H1 (cell line): ENCODE data around the gene PDIA5. TPM values are rescaled to one million over a fixed set of nuclear protein-coding genes. Genes with fewer than 3 reads are reported as not detected.

ENCODE experiments used
- CTCF ChIA-PET: fragments of 300-600 bp; sonication (Branson Sonifier 250); formaldehyde crosslinking; loops from one replicate; lab custom pipeline; 2021; ENCODE audit not compliant: partially characterized antibody; lab: Charles Lee
- POLR2A ChIA-PET: fragments of 300-600 bp; sonication (Branson Sonifier 250); formaldehyde crosslinking; loops from one replicate; lab custom pipeline; 2021; ENCODE audit warnings: inconsistent platforms; ENCODE audit not compliant: partially characterized antibody; lab: Charles Lee
- DNase-seq, 2 experiments: peaks; one replicate each; pipeline versions ENCODE4 v3.0.0 to v3.0.0-alpha.2; 2010 to 2022; ENCODE audit warnings: low spot score in 2 of 2, low read depth in 1 of 2, mixed read lengths in 1 of 2
- FAIRE-seq: peaks from 2 replicates; lab custom pipeline; 2011; peaks lifted over from hg19 to GRCh38; lab: Jason Lieb, UNC
- H2AFZ ChIP-seq: 2 replicates; pipeline ENCODE4 v1.8.1; 2012; ENCODE audit warnings: low read length, inconsistent platforms
- H2AK5ac ChIP-seq: 2 replicates; pipeline ENCODE4 v1.6.1; 2013; ENCODE audit warnings: low read depth, low read length
- H2BK120ac ChIP-seq: replicated peaks from 2 replicates; pipeline ENCODE3; 2013; ENCODE audit warnings: low read depth, low read length, inconsistent platforms
- H2BK12ac ChIP-seq: 2 replicates; pipeline ENCODE4 v1.6.1; 2013; ENCODE audit warnings: low read depth, low read length
- H2BK15ac ChIP-seq: 2 replicates; pipeline ENCODE4 v1.6.1; 2013; ENCODE audit warnings: low read length
- H2BK20ac ChIP-seq: 2 replicates; pipeline ENCODE4 v1.6.1; 2013; ENCODE audit warnings: low read length
- H2BK5ac ChIP-seq: 2 replicates; pipeline ENCODE4 v1.6.1; 2013; ENCODE audit warnings: low read depth, low read length
- H3K14ac ChIP-seq: 2 replicates; pipeline ENCODE4 v1.6.1; 2013; ENCODE audit warnings: inconsistent platforms; ENCODE audit not compliant: insufficient read length
- H3K18ac ChIP-seq: 2 replicates; pipeline ENCODE4 v1.6.1; 2013; ENCODE audit warnings: low read length; ENCODE audit errors: extremely low read depth
- H3K23ac ChIP-seq: 2 replicates; pipeline ENCODE4 v1.6.1; 2013; ENCODE audit warnings: inconsistent platforms; ENCODE audit not compliant: insufficient read length
- H3K23me2 ChIP-seq: 2 replicates; pipeline ENCODE4 v1.6.1; 2013; ENCODE audit warnings: low read depth, low read length
- H3K27ac ChIP-seq: 2 replicates; pipeline ENCODE4 v1.6.1; 2011; ENCODE audit warnings: low read depth, low read length, inconsistent platforms
- H3K27me3 ChIP-seq, 4 experiments: replicated peaks in 1 of 4; 1 replicate in 1 of 4; 2 replicates in 3 of 4; pipeline versions ENCODE4 v1.6.1 to v1.8.1; 2011 to 2013; ENCODE audit warnings: low read length in 3 of 4, mild to moderate bottlenecking in 3 of 4, inconsistent platforms in 2 of 4, mixed read lengths in 2 of 4, moderate library complexity in 1 of 4; ENCODE audit not compliant: control insufficient read depth in 3 of 4, insufficient read depth in 3 of 4; ENCODE audit errors: extremely low read depth in 1 of 4
- H3K36me3 ChIP-seq, 4 experiments: 2 replicates each; pipeline versions ENCODE4 v1.6.1 to v1.8.1; 2011 to 2013; ENCODE audit warnings: mild to moderate bottlenecking in 4 of 4, low read length in 3 of 4, moderate library complexity in 2 of 4, control low read depth in 1 of 4, inconsistent platforms in 1 of 4; ENCODE audit not compliant: insufficient read depth in 4 of 4, control insufficient read depth in 2 of 4
- H3K4ac ChIP-seq: replicated peaks from 2 replicates; pipeline ENCODE3; 2013; ENCODE audit warnings: low read length, low read depth, mixed read lengths, inconsistent platforms; ENCODE audit not compliant: insufficient read length
- H3K4me1 ChIP-seq, 4 experiments: replicated peaks in 1 of 4; 1 replicate in 1 of 4; 2 replicates in 3 of 4; pipeline versions ENCODE4 v1.6.1 to v1.8.1; 2011 to 2013; ENCODE audit warnings: low read length in 3 of 4, inconsistent platforms in 2 of 4, mixed read lengths in 1 of 4; ENCODE audit not compliant: insufficient read depth in 4 of 4, control insufficient read depth in 3 of 4
- H3K4me2 ChIP-seq, 2 experiments: 2 replicates each; pipeline versions ENCODE4 v1.6.1 to v1.8.1; 2011 to 2013; ENCODE audit warnings: low read depth in 2 of 2, low read length in 2 of 2, control low read depth in 1 of 2, inconsistent platforms in 1 of 2, mild to moderate bottlenecking in 1 of 2; ENCODE audit not compliant: insufficient read depth in 1 of 2
- H3K4me3 ChIP-seq, 4 experiments: fragments of 200-600, 300-600 bp in 1 of 4; sonication (generic), shearing (Covaris generic), sonication (Bioruptor Twin) in 1 of 4; 2 replicates each; pipeline versions ENCODE4 v1.5.1 to v1.8.1; 2011 to 2016; ENCODE audit warnings: low read length in 4 of 4, low read depth in 3 of 4, control low read depth in 2 of 4, inconsistent platforms in 2 of 4, mild to moderate bottlenecking in 2 of 4, mixed read lengths in 1 of 4, moderate library complexity in 1 of 4; ENCODE audit not compliant: insufficient read depth in 2 of 4; ENCODE audit errors: extremely low read depth in 1 of 4
- H3K56ac ChIP-seq: replicated peaks from 2 replicates; pipeline ENCODE3; 2013; ENCODE audit warnings: low read depth, mild to moderate bottlenecking, mixed read lengths, low read length, inconsistent platforms; ENCODE audit not compliant: insufficient read length
- H3K79me1 ChIP-seq: 2 replicates; pipeline ENCODE4 v1.6.1; 2013; ENCODE audit warnings: low read depth, low read length, control low read depth
- H3K79me2 ChIP-seq, 2 experiments: 2 replicates each; pipeline versions ENCODE4 v1.6.1 to v1.8.1; 2012 to 2013; ENCODE audit warnings: low read length in 2 of 2, mild to moderate bottlenecking in 2 of 2, inconsistent platforms in 1 of 2; ENCODE audit not compliant: insufficient read depth in 2 of 2, control insufficient read depth in 1 of 2
- H3K9ac ChIP-seq, 4 experiments: replicated peaks in 1 of 4; 1 replicate in 1 of 4; 2 replicates in 3 of 4; pipeline versions ENCODE4 v1.6.1 to v1.8.1; 2011 to 2013; ENCODE audit warnings: low read depth in 3 of 4, low read length in 3 of 4, control low read depth in 2 of 4, mild to moderate bottlenecking in 2 of 4, moderate library complexity in 2 of 4, inconsistent platforms in 1 of 4; ENCODE audit errors: extremely low read depth in 1 of 4
- H3K9me3 ChIP-seq, 2 experiments: 2 replicates each; pipeline versions ENCODE4 v1.6.1 to v1.8.1; 2012 to 2013; ENCODE audit warnings: mild to moderate bottlenecking in 2 of 2, moderate library complexity in 2 of 2, control low read depth in 1 of 2, inconsistent platforms in 1 of 2, low read depth in 1 of 2, low read length in 1 of 2, mixed read lengths in 1 of 2; ENCODE audit not compliant: insufficient read depth in 2 of 2
- H4K20me1 ChIP-seq, 2 experiments: replicated peaks in 1 of 2; 2 replicates each; pipeline versions ENCODE3 to v1.8.1; 2011 to 2013; ENCODE audit warnings: inconsistent platforms in 2 of 2, low read length in 2 of 2, mild to moderate bottlenecking in 1 of 2; ENCODE audit not compliant: insufficient read depth in 2 of 2, control insufficient read depth in 1 of 2
- H4K5ac ChIP-seq: 2 replicates; pipeline ENCODE4 v1.6.1; 2013; ENCODE audit warnings: low read length, low read depth, mixed read lengths, inconsistent platforms; ENCODE audit not compliant: insufficient read length
- H4K8ac ChIP-seq: 2 replicates; pipeline ENCODE4 v1.8.0; 2013; ENCODE audit warnings: mild to moderate bottlenecking, moderate library complexity, low read length, inconsistent platforms; ENCODE audit not compliant: insufficient read depth; ENCODE audit errors: extremely low read depth
- H4K91ac ChIP-seq: replicated peaks from 2 replicates; pipeline ENCODE3; 2013; ENCODE audit warnings: low read length, mixed read lengths, inconsistent platforms; ENCODE audit not compliant: insufficient read length
- GTF2F1 ChIP-seq: IDR thresholded peaks from 2 replicates; pipeline ENCODE4 v1.6.1; 2012; ENCODE audit warnings: low read depth, low read length, improper control_type of control experiment, borderline replicate concordance
- PHF8 ChIP-seq: fragments of 200-600 bp; sonication (generic); conservative IDR thresholded peaks from 2 replicates; pipeline ENCODE4 v1.7.1; 2012; ENCODE audit warnings: low read depth, mild to moderate bottlenecking, inconsistent platforms, low read length, moderate library complexity
- RBBP5 ChIP-seq: IDR thresholded peaks from 2 replicates; pipeline ENCODE4 v1.7.1; 2012; ENCODE audit warnings: low read depth, mild to moderate bottlenecking, inconsistent platforms, low read length, moderate library complexity, borderline replicate concordance
- RFX5 ChIP-seq: IDR thresholded peaks from 2 replicates; pipeline ENCODE4 v1.6.1; 2011; ENCODE audit warnings: low read depth, low read length, improper control_type of control experiment, borderline replicate concordance
- SP1 ChIP-seq: IDR thresholded peaks from 2 replicates; pipeline ENCODE4 v1.6.1; 2011; ENCODE audit warnings: low read depth, low read length
- SP4 ChIP-seq: IDR thresholded peaks from 2 replicates; pipeline ENCODE4 v1.6.1; 2012; ENCODE audit warnings: low read length, inconsistent platforms
- WGBS, 2 experiments: shearing (Covaris generic) in 1 of 2; methylation state at CpG; one replicate each; pipeline versions ENCODE4 v1.1.6 to v1.1.7; 2013 to 2015; ENCODE audit warnings: low lambda C conversion rate in 2 of 2, mixed read lengths in 2 of 2, inconsistent platforms in 1 of 2, low coverage in 1 of 2, missing lambda C conversion rate in 1 of 2; ENCODE audit not compliant: insufficient replicate concordance in 2 of 2, insufficient coverage in 1 of 2, insufficient read length in 1 of 2; ENCODE audit errors: extremely low coverage in 1 of 2, missing lambda C conversion rate in 1 of 2; 5-methylcytosine and 5-hydroxymethylcytosine counted together
- polyA plus RNA-seq, 7 experiments: library from polyadenylated mRNA; depleted of rRNA in 3 of 7; stranded (reverse) in 5 of 7; unstranded in 2 of 7; fragments of >200 nt in 5 of 7; fragments of 200-250 nt in 2 of 7; gene quantifications; 1 replicate in 5 of 7; 2 replicates in 1 of 7; 4 replicates in 1 of 7; pipeline versions ENCODE4 v1.2.1 to v1.2.3, GENCODE V29; 2011 to 2013; ENCODE audit warnings: missing spikeins in 2 of 7, mixed read lengths in 2 of 7
- total RNA-seq: library from RNA; stranded (reverse); fragmentation: NEBNext Ultra II Directional; extraction: Animal tissue kit (Norgen Biotek cat#: 25700); gene quantifications from 2 replicates; pipeline ENCODE4 v1.2.1, GENCODE V29; 2021

PDIA5 gene
- total and polyA plus RNA-seq, 2 of the 8 experiments (the other 6 are each of a cell fraction or from before 2014, with no cell fraction given), result 18.2 to 32.8 TPM

GRCh38 chr3:123042413-123042812 lies 24.4 kb upstream of the PDIA5 start:
- H2BK20ac ChIP-seq, result no peak overlapping the region
- H3K27ac ChIP-seq, result no peak overlapping the region
- no peaks in the 10 kb centered on the region for H4K20me1 ChIP-seq
- 0 out of 2 replicates have a peak overlapping the region, but pooled peaks have one; percentile 65 for H2AFZ ChIP-seq
- POLR2A ChIA-PET, result interaction anchor here (0.6 kb wide), 1 partner anchor 11 kb away, joined by 3 read pairs; no protein-coding TSS in a partner anchor
- H3K56ac ChIP-seq, result no peak overlapping the region
- no peak overlapping the region for H3K4me3 ChIP-seq
- H3K36me3 ChIP-seq, result no peaks in the 10 kb centered on the region; a peak in 1 of 8 replicates
- FAIRE-seq (no peak), DNase-seq (no peak)
- H2BK120ac ChIP-seq, result no peak overlapping the region
- CTCF ChIA-PET, result interaction anchor here (1.2 to 2.7 kb wide), 6 partner anchors 11 to 103 kb away, joined by 3 to 17 read pairs (median 6); partner anchors contain the start of gene SEMA5B
- no peak overlapping the region for H3K23ac ChIP-seq
- H3K27me3 ChIP-seq, result 0 out of 7 replicates have a peak, but pooled peaks cover 0 to 2% (median 0%) of the 10 kb centered on the region in 4 experiments
- no peak overlapping the region for H3K4me2 ChIP-seq
- no peak overlapping the region for H3K14ac ChIP-seq
- H3K4ac ChIP-seq, result no peak overlapping the region
- WGBS, 2 experiments, result 94% methylated on average over 6 of the region's 6 CpGs; no CpG with 5 or more reads in 1 of the 2 experiments
- no peaks in the 10 kb centered on the region for H3K9me3 ChIP-seq
- no peak overlapping the region for H2BK5ac ChIP-seq
- no peak overlapping the region for H2BK15ac ChIP-seq
- no peak overlapping the region for H3K18ac ChIP-seq
- no peaks in the 10 kb centered on the region for H3K79me2 ChIP-seq
- H4K5ac ChIP-seq, result no peak overlapping the region
- no peak overlapping the region for H2BK12ac ChIP-seq
- no peak overlapping the region for H2AK5ac ChIP-seq
- H4K91ac ChIP-seq, result no peak overlapping the region
- peaks cover 0 to 4% (median 1%) of the 10 kb centered on the region in 4 experiments; a peak in 2 of 7 replicates for H3K4me1 ChIP-seq
- H3K9ac ChIP-seq, result no peak overlapping the region
- no peaks in the 10 kb centered on the region for H3K79me1 ChIP-seq
- H3K23me2 ChIP-seq, result no peaks in the 10 kb centered on the region
- H4K8ac ChIP-seq, result no peak overlapping the region
- no peak for TF ChIP-seq RBBP5
- no peak for TF ChIP-seq GTF2F1
- TF ChIP-seq SP4, result no peak
- TF ChIP-seq RFX5, result no peak
- no peak for TF ChIP-seq SP1
- no peak for TF ChIP-seq PHF8
